ENCODE measurements around the gene NTS.
A peak's percentile ranks its signal among the peaks of the same experiment; 100 is the strongest.

The NTS gene

DNA sequence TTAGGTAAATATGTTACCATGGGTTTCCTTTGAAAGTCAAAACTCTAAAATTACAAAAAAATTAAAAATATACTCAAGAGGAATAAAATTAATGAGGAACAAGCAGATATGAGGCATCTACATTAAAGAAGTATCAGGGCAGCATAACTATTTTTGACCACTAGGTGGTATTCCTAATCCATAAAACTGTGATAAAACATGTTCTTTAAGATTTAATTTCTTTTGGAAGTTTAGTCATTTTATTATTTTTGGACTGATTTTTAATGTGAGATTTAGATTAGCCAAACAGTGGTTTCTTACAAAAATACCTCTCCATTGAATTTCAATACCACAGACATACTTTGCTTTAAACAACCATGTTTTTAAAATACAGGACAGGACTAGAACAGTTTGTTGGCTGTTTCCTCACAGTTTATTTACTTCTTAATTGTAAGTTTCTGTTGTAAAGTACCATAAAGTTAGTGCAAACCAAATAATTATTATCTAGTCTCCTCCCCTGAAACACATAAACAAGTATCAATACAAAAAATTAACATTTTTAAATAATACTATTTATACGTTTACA, 49.8 kb downstream of the NTS start:
- DNase-seq: peak in 1 of 2 experiments; percentile 1

DNA sequence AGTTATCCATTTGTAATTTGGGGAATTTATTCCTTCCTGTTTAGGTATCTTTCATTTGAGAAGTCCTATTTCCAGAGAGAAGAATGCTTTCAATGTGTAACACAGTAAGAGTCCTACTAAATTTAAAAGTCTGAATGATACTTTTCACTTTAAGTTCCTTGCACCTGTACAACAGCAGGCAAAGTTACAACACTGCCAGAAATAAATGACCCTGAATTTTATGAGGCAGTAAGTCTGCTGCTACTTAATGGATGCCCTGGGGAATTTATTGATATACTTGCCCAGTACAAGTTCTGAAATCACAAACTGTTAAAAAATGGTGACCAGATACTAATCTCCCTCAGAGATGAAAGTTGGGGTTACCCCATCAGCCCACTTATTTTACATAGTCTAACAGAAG, 53.1 kb downstream of the NTS start:
- no peak for DNase-seq

All from SHP77 (cell line).